Fibroblast of pulmonary artery (primary cell): ENCODE results near the gene TM4SF1.
"Not testable (repeated sequence)": the region's sequence is repeated elsewhere in the genome, so short reads cannot be mapped to it uniquely, and the experiment has no call there.

ENCODE experiments used
- DNase-seq: peaks from one replicate; pipeline ENCODE4 v3.0.0-alpha.2; 2010; ENCODE audit warnings: low read depth
- H3K4me3 ChIP-seq: replicated peaks from 2 replicates; pipeline ENCODE4 v1.5.1; 2011; ENCODE audit warnings: low read depth, mild to moderate bottlenecking, control low read depth, low read length, moderate library complexity
- TF ChIP-seq, protein P1 (sequence below): IDR thresholded peaks from 2 replicates; pipeline ENCODE4 v1.5.1; 2011; ENCODE audit warnings: mild to moderate bottlenecking, control low read depth, low read length, inconsistent platforms; ENCODE audit errors: missing control alignments

The TM4SF1 gene

GRCh38 chr3:149342413-149343380 lies 34.8 kb downstream of the TM4SF1 start:
- no peak overlapping the region for H3K4me3 ChIP-seq
- DNase-seq = peak; percentile 82
- TF ChIP-seq, protein P1, sequence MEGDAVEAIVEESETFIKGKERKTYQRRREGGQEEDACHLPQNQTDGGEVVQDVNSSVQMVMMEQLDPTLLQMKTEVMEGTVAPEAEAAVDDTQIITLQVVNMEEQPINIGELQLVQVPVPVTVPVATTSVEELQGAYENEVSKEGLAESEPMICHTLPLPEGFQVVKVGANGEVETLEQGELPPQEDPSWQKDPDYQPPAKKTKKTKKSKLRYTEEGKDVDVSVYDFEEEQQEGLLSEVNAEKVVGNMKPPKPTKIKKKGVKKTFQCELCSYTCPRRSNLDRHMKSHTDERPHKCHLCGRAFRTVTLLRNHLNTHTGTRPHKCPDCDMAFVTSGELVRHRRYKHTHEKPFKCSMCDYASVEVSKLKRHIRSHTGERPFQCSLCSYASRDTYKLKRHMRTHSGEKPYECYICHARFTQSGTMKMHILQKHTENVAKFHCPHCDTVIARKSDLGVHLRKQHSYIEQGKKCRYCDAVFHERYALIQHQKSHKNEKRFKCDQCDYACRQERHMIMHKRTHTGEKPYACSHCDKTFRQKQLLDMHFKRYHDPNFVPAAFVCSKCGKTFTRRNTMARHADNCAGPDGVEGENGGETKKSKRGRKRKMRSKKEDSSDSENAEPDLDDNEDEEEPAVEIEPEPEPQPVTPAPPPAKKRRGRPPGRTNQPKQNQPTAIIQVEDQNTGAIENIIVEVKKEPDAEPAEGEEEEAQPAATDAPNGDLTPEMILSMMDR = no peak

- peak; percentile 58 for DNase-seq
- TF ChIP-seq, protein P1 = no peak
- peak overlapping the region; percentile 2 for H3K4me3 ChIP-seq
Observed at GRCh38 chr3:149340310-149340933, 37.0 kb downstream of the TM4SF1 start.

GRCh38 chr3:149339931-149340309 lies 37.5 kb downstream of the TM4SF1 start:
- DNase-seq = peak; percentile 98
- H3K4me3 ChIP-seq = peak overlapping the region; percentile 2
- TF ChIP-seq, protein P1 = no peak

- H3K4me3 ChIP-seq, DNase-seq: not testable (repeated sequence)
Observed at GRCh38 chr3:149337486-149337885, 40.0 kb downstream of the TM4SF1 start.

GRCh38 chr3:149336925-149337324 lies 40.5 kb downstream of the TM4SF1 start:
- TF ChIP-seq, protein P1 = no peak
- no peak overlapping the region for H3K4me3 ChIP-seq
- DNase-seq = no peak

DNA sequence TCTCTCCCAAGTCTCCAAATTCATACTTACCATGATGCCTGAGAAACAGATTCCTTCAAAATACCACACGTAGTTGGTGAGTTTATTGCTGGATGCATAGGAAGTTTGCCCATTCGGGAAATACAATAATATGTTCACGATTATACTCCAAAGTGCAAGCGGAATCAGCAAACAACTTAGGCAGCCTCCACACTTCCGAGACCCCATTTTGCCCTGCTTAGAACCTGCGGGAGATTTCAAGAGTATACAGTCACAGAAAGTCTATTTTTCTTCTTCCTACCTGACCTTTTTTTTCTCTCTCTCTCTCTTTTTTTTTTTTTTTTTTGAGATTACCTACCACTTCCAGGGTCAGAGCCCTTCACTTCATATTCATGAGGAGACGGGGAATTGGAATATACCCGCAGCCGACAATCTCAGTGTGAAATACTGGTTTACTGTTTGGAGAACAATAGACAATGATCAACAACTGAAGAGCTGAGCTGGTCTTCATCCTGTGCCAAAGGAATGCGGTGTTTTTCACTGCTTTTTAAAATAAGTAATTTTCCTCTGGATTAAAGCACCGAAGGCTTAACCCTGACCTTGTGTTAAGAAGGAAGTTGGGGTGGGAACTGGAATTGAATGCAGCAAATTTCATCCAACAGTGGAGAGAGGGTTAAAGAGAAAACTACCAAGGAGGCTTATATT lies 44.1 kb downstream of the TM4SF1 start, which contains the start of gene TM4SF18:
TM4SF18 (minus strand) TSS at position 461 of the 684 bp plus-strand sequence; CDS start at position 207, 254 bp downstream.
- TF ChIP-seq, protein P1 = no peak
- no peak for DNase-seq
- no peak within 1 kb of the TSS for H3K4me3 ChIP-seq

GRCh38 chr3:149332771-149333170 lies 44.7 kb downstream of the TM4SF1 start:
- TF ChIP-seq, protein P1 = no peak
- H3K4me3 ChIP-seq = no peak overlapping the region
- DNase-seq = no peak
